Right forelimb (tissue), 1 donor: ENCODE measurements around the gene ENKUR.
"Not testable (repeated sequence)": the region's sequence is repeated elsewhere in the genome, so short reads cannot be mapped to it uniquely, and the experiment has no call there.

ENCODE experiments used
- DNase-seq: peaks from one replicate; pipeline ENCODE4 v3.0.0-alpha.2; 2018

ENKUR gene

DNA sequence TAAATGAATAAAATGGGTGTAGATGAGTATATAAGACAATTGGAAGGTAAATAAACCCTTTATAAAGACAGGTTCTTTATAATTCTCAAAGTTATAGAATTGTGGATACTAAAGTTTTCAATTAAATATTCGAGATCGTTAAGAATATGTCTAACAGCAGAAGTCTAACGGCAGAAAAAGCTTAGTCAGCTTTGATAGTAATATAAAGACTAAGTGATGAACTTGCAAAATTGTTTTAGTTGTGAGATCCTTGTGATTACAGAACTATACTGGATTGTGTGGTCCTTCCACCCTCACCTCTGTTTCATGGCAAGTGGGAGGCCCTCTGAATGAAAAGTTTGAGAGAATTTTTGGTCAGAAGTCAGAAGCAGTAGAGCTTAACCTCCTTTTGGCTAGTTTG is 2.7 kb upstream of the ENKUR start:
- no peak for DNase-seq

GRCh38 chr10:25017661-25018060 is 1.7 kb upstream of the ENKUR start:
- no peak for DNase-seq

- DNase-seq: no peak
These were observed 1.2 kb upstream of the ENKUR start for GRCh38 chr10:25017154-25017590.

DNA sequence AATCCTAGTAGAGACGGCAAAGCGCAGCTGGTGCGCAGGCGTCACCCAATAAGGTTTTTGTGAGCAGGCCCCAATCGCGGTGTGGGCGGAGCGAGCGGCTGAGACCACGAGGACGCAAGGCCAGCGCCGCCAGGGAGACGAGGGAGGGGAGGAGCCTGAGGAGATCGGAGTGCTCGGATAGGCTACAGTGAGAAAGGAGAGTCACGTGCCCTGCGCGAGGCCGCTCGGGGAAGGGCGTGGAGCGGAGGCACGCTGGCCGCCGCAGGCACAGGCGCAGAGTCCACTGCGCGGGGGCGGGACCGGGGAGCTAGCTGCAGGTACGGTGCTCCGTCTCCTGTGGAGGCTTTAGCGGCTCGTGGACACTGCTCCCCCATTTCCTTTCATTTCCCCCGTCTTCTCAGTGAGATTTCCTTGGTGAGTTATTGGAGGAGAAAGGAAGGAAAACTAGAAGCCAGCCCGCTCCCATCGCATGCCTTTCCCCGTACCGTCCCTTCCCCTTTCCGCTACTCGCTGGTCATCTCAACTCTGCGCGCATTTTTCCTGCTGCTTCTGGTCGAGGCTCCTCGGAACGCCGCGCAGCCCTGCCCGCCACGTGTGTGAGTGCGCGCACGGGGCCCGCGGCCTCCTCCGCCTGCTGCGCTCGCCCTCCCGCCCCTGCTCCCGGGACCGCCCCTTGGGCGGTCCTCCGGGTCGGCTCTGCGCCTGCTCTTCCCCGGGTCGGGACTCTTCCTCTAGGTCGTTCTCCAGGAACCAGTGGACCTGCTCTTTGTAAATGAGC is 607 bp upstream of the ENKUR start, which contains the start of gene THNSL1:
THNSL1 (plus strand) TSS at position 237 of the 778 bp plus-strand sequence. CDS start 6,612 bp downstream, outside the sequence.
- DNase-seq: peak; percentile 98

- no peak for DNase-seq
These were observed 1.4 kb downstream of the ENKUR start for GRCh38 chr10:25014579-25014978.

DNA sequence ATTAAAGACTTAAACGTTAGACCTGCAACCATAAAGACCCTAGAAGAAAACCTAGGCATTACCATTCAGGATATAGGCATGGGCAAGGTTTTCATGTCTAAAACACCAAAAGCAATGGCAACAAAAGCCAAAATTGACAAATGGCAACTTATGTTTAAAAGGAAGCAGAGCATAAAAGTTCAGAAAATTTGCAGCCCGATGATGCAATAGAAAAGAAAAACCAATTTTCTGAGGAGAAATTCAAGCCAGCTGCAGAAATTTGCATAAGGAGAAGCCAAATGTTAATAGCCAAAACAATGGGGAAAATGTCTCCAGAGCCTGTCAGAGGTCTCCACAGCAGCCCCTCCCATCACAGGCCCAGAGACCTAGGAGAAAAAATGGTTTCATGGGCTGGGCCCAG is 4.4 kb downstream of the ENKUR start:
- not testable (repeated sequence) for DNase-seq

DNA sequence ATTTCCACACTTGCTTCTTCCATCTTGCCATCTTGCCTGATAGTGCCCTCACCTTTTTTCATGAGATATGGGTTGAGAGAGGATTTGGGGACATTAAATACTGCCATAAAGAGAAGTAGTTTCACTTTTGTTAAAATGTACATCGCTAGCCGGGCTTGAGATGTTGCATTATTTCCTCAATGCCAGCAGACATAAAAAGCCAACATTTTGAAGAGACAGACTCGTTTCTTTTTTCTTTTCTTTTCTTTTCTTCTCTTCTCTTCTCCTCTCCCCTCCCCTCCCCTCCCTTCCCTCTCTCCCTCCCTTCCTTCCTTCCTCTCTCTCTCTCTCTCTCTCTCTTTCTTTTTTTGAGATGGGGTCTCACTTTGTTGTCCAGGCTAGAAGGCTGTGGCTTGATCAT is 17.9 kb downstream of the ENKUR start:
- no peak for DNase-seq

GRCh38 chr10:24995072-24995471 is 20.9 kb downstream of the ENKUR start:
- DNase-seq: no peak

- DNase-seq: no peak
These were observed 22.6 kb downstream of the ENKUR start for GRCh38 chr10:24993237-24993958.

DNA sequence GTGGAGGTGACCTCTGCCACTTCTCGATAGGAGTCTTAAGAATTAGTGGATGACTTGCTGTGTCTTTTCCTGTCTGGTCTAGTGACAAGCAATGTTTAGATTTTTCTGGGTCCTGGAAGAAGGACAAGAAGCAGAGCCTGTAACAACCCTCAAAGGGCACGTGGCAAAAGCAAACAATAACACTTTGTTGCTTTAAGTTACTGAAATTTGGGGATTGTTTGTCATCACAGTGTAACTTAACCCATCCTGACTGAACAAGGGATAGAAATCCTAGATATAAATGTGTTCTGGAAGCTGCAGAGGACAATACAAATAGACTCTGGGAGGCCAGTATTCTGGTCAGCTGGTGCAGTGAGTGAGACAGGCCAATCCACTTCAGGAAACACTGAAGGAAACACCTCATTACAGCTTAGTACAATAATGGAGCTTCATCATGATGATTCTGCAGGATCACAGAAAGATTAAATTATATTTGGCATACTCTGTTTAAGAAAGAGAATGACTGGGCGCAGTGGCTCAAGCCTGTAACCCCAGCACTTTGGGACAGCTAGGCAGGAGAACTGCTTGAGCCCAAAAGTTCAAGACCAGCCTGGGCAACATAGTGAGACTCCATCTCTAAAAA is 23.3 kb downstream of the ENKUR start:
- no peak for DNase-seq

GRCh38 chr10:24991298-24991697 is 24.7 kb downstream of the ENKUR start:
- no peak for DNase-seq

DNA sequence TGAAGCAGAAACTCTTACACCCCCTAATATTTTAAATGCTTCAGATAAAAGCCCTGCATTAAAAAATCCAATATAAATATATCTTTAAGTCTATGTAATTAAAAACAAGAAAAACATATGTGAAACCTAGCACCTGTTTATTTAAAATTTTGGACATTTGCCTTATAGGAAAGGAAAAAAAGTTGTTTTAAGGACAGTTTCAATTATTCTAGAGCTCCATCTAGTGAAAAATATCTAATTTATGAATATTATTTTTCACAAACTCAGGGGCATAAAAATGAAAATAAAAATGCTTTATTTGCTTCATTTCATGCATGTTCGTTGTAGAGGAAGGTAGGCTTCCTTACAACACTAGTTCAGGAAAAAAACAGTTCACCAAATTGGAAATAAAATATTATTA is 26.1 kb downstream of the ENKUR start:
- no peak for DNase-seq

- DNase-seq: no peak
These were observed 26.9 kb downstream of the ENKUR start for GRCh38 chr10:24988831-24989640.

- no peak for DNase-seq
These were observed 31.1 kb downstream of the ENKUR start for GRCh38 chr10:24984906-24985305.

DNA sequence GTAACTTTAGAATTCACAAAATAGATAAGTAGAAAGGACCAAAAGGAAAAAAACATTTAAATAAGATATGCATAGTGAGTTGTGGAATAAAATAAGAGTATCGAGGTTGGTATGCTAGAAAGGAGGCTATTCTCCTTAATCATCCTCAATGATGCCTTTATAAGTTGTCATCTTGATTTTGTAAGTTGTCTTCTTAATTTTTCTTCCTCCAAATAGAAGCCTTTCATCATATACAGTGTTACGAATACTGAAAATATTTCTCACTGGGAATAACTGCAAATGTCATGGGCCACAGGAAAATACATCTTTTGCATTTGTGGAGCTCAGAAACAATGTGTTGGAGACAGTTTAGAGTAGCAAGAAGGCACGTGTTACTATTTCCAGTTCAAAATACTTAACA is 32.0 kb downstream of the ENKUR start:
- DNase-seq: no peak

DNA sequence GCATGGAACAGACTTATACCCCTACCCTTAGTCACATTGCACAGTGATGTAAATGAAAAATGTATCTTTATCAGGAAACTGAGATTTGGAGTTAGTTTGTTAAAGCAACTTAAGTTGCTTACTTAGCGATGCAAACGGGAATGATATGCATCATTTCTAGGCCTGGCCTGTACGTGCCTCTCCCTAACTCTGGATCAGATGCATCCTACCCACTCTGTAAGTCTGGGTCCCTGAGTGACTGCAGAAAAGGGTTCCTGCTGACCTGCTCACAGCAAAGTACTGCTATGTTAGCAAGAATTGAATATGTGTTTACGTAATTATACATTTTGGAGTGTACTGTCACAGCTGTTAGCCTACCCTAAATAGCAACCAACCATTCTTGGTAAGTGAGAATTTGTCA is 32.8 kb downstream of the ENKUR start:
- DNase-seq: no peak

- DNase-seq: no peak
These were observed 33.4 kb downstream of the ENKUR start for GRCh38 chr10:24982319-24983112.

- DNase-seq: no peak
These were observed 34.7 kb downstream of the ENKUR start for GRCh38 chr10:24981161-24981710.

- DNase-seq: no peak
These were observed 36.3 kb downstream of the ENKUR start for GRCh38 chr10:24979685-24980084.

DNA sequence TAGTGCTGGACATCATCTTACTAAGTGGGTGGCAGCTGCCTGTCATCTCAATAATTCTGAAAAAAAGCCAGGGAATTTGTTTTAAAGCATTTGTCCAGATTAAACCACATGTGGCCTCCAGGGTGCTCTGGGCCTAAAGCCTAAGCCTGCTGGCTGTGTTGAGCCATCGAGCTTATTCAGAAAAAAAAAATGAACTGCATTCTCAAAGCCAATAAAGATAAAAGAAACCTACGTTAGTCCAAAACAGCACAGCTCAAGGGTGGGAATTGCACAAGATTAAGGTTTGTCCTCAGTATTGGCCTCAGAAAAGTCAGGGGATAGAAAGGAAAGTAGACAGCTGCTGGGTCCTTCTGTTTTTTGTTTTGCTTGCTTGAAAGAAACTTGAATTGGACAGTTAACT is 41.0 kb downstream of the ENKUR start:
- DNase-seq: peak; percentile 53

DNA sequence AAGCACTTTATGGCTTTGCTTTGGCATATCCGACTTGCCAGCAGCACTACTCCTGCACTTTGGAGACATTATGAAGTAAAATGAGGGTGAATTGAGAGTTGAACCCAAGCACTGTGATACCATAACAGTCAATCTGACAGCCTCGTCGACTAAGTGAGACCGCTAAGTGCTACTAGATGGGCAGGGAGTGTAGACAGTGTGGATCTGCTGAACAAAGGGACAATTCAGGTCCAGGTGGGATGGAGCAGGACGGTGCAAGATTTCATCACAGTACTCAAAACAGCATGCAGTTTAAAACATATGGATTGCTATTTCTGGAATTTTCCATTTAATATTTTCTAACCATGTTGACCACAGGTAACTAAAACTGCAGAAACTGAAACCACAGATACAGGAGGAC is 42.8 kb downstream of the ENKUR start:
- no peak for DNase-seq

DNA sequence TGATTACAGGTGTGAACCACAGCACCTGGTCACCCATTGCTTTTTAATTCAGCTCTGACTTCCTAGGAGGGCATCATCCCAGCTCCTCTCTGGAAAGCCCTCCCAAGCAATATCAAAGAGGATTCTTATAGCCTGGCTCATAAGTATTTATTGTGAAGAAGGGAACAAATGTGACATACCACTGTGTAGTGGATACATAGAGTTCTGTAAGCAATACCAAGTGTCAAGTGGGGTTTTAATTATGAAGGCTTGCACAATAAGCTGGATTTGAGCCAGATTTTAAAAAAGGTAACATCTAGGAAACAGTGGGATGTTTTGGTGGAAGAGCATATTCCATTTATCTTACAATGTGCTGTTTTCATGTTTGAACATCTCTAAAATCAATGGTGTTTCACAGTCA is 44.6 kb downstream of the ENKUR start:
- DNase-seq: no peak
